ENCODE results near the gene DNAJB2. TPM values are rescaled to one million over a fixed set of nuclear protein-coding genes. Genes with fewer than 3 reads are reported as not detected.

The DNAJB2 gene
- total RNA-seq, 1 donor from 2014 or later = 120 TPM

GRCh38 chr2:219325657-219326315 is 46.6 kb downstream of the DNAJB2 start:
- intact Hi-C loops (cut with DNase I) = no loop called here
- DNase-seq (ENCODE audit: low spot score) (no peak), ATAC-seq (no peak)

DNA sequence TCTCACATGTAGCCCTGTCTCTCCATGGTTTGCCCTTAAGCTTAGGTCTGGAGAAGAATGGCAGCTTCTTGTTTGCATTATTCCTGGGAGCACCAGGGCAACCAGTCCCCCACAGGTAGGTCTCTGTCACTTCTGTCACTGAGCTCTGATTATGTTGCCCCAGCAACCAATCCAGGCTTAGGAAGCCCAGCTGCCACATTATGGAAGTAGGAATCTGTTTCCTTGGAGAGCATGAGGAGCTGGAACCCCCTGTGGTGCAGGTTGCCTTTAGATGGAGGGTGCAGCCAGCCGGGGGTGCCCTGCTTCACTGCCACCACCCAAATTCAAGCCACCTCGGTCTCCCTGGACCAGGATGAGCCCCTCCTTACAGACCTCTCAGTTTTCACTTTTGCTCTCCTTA is 48.6 kb downstream of the DNAJB2 start:
- DNase-seq (ENCODE audit: low spot score) (no peak), ATAC-seq (no peak)
- intact Hi-C loops (cut with DNase I) = no loop called here

GRCh38 chr2:219331560-219332213 is 52.5 kb downstream of the DNAJB2 start:
- ATAC-seq (peak; percentile 70), DNase-seq (ENCODE audit: low spot score) (no peak)
- intact Hi-C loops (cut with DNase I) = no loop called here

GRCh38 chr2:219332542-219332941 is 53.4 kb downstream of the DNAJB2 start, which contains the start of gene RESP18:
Gene RESP18 (minus strand): TSS chr2:219332744.
- DNase-seq (ENCODE audit: low spot score) = no peak
- intact Hi-C loops (cut with DNase I) = no loop called here
- ATAC-seq = no peak

- intact Hi-C loops (cut with DNase I) = no loop called here
- DNase-seq (ENCODE audit: low spot score) = no peak
- no peak for ATAC-seq
Observed at GRCh38 chr2:219334076-219334475, 54.9 kb downstream of the DNAJB2 start.

- intact Hi-C loops (cut with DNase I) = no loop called here
- DNase-seq (ENCODE audit: low spot score) = no peak
- ATAC-seq = no peak
Observed at GRCh38 chr2:219335373-219335786, 56.2 kb downstream of the DNAJB2 start.

Small RNAs within 50 kb of the gene (microRNA-seq; reads per million reads assigned to microRNA genes)
- 1.4 reads per million for gene MIR153-1

Other genes with a start within 250 kb of the DNAJB2 start
- gene CFAP65, start 237.8 kb upstream of the DNAJB2 start, total RNA-seq = 0.18 TPM
- 0.22 TPM for gene IHH, start 218.4 kb upstream of the DNAJB2 start, total RNA-seq
- 15.0 TPM for gene NHEJ1, start 118.6 kb upstream of the DNAJB2 start, total RNA-seq
- gene SLC23A3, start 109.3 kb upstream of the DNAJB2 start, total RNA-seq = 3.3 TPM
- gene CNPPD1, start 102.4 kb upstream of the DNAJB2 start, total RNA-seq = 55.8 TPM
- gene RETREG2, start 101.1 kb upstream of the DNAJB2 start, total RNA-seq = 75.7 TPM
- gene ZFAND2B, start 72.6 kb upstream of the DNAJB2 start, total RNA-seq = 40.8 TPM
- 32.6 TPM for gene ABCB6, start 60.4 kb upstream of the DNAJB2 start, total RNA-seq
- gene ATG9A, start 49.7 kb upstream of the DNAJB2 start, total RNA-seq = 39.9 TPM
- 46.9 TPM for gene ANKZF1, start 49.6 kb upstream of the DNAJB2 start, total RNA-seq
- 4.2 TPM for gene GLB1L, start 33.9 kb upstream of the DNAJB2 start, total RNA-seq
- gene STK16, start 33.9 kb upstream of the DNAJB2 start, total RNA-seq = 16.5 TPM
- not detected for gene TUBA4B, start 26.1 kb upstream of the DNAJB2 start, total RNA-seq
- 12.5 TPM for gene TUBA4A, start 25.4 kb upstream of the DNAJB2 start, total RNA-seq
- gene PTPRN, start 30.0 kb downstream of the DNAJB2 start, total RNA-seq = 0.58 TPM
- not detected for gene RESP18, start 53.4 kb downstream of the DNAJB2 start, total RNA-seq
- gene DNPEP, start 108.5 kb downstream of the DNAJB2 start, total RNA-seq = 41.8 TPM
- gene DES, start 139.0 kb downstream of the DNAJB2 start, total RNA-seq = 1.4 TPM
- 7.2 TPM for gene SPEG, start 155.5 kb downstream of the DNAJB2 start, total RNA-seq
- gene GMPPA, start 219.5 kb downstream of the DNAJB2 start, total RNA-seq = 25.9 TPM
- gene ASIC4, start 235.1 kb downstream of the DNAJB2 start, total RNA-seq = 0.31 TPM